Fibroblast of lung (primary cell): ENCODE data around the gene ZP3. TPM values are rescaled to one million over a fixed set of nuclear protein-coding genes. Genes with fewer than 3 reads are reported as not detected.

ENCODE experiments used
- DNase-seq, 2 donors: peaks; one replicate each; pipeline versions ENCODE4 v3.0.0 to v3.0.0-alpha.2; 2010; ENCODE audit warnings: low read depth in 2 of 2
- H2AFZ ChIP-seq: 2 replicates; pipeline ENCODE4 v1.5.1; 2012; ENCODE audit warnings: low read length, control low read depth, inconsistent platforms
- H3K27ac ChIP-seq: 2 replicates; pipeline ENCODE4 v1.5.1; 2011; ENCODE audit warnings: low read length, control low read depth; ENCODE audit not compliant: insufficient read depth
- H3K27me3 ChIP-seq: 2 replicates; pipeline ENCODE4 v1.5.1; 2011; ENCODE audit warnings: mild to moderate bottlenecking, low read length; ENCODE audit not compliant: control insufficient read depth, insufficient read depth
- H3K36me3 ChIP-seq: 2 replicates; pipeline ENCODE4 v1.5.1; 2011; ENCODE audit warnings: low read length; ENCODE audit not compliant: control insufficient read depth, insufficient read depth
- H3K4me1 ChIP-seq: 2 replicates; pipeline ENCODE4 v1.5.1; 2011; ENCODE audit warnings: low read length; ENCODE audit not compliant: control insufficient read depth, insufficient read depth; ENCODE audit errors: extremely low read depth
- H3K4me2 ChIP-seq: 2 replicates; pipeline ENCODE4 v1.5.1; 2011; ENCODE audit warnings: low read length, control low read depth; ENCODE audit not compliant: insufficient read depth; ENCODE audit errors: extremely low read depth
- H3K4me3 ChIP-seq, 4 experiments: fragments of 200-600 bp in 1 of 4; sonication (generic) in 1 of 4; replicated peaks in 1 of 4; 2 replicates each; pipeline ENCODE4 v1.5.1; 2011 to 2016; ENCODE audit warnings: low read length in 4 of 4, low read depth in 3 of 4, mild to moderate bottlenecking in 3 of 4, control low read depth in 2 of 4, inconsistent platforms in 1 of 4, mixed read lengths in 1 of 4; ENCODE audit not compliant: insufficient read depth in 1 of 4; ENCODE audit errors: control extremely low read depth in 1 of 4
- H3K79me2 ChIP-seq: 2 replicates; pipeline ENCODE4 v1.5.1; 2012; ENCODE audit warnings: mild to moderate bottlenecking, low read length, inconsistent platforms; ENCODE audit not compliant: control insufficient read depth, insufficient read depth
- H3K9ac ChIP-seq: 2 replicates; pipeline ENCODE4 v1.5.1; 2011; ENCODE audit warnings: mild to moderate bottlenecking, low read length, control low read depth; ENCODE audit not compliant: insufficient read depth
- H3K9me3 ChIP-seq: 2 replicates; pipeline ENCODE4 v1.5.1; 2012; ENCODE audit warnings: low read depth, low read length; ENCODE audit not compliant: control insufficient read depth, insufficient read depth
- H4K20me1 ChIP-seq: 2 replicates; pipeline ENCODE4 v1.5.1; 2011; ENCODE audit warnings: low read length; ENCODE audit not compliant: control insufficient read depth, insufficient read depth; ENCODE audit errors: extremely low read depth
- EZH2 ChIP-seq: IDR thresholded peaks from 2 replicates; pipeline ENCODE4 v1.5.1; 2012; ENCODE audit warnings: low read length, control low read depth, mild to moderate bottlenecking; ENCODE audit errors: missing control alignments
- polyA plus RNA-seq, 2 donors: library from polyadenylated mRNA; depleted of rRNA in 1 of 2; stranded (reverse) in 1 of 2; unstranded in 1 of 2; fragments of >200 nt; gene quantifications; 2 replicates each; pipeline ENCODE4 v1.2.1, GENCODE V29; 2011 to 2012; ENCODE audit warnings: missing spikeins in 1 of 2
- total RNA-seq: library from RNA; depleted of rRNA; stranded (reverse); fragments of >200 nt; gene quantifications from 2 replicates; pipeline ENCODE4 v1.2.1, GENCODE V29; 2014
- TF ChIP-seq, protein P1 (sequence below), 2 donors: IDR thresholded peaks in 1 of 2; conservative IDR thresholded peaks in 1 of 2; 1 replicate in 1 of 2; 2 replicates in 1 of 2; pipeline ENCODE4 v1.5.1; 2011 to 2012; ENCODE audit warnings: low read length in 2 of 2, control low read depth in 1 of 2, inconsistent platforms in 1 of 2, low read depth in 1 of 2, mild to moderate bottlenecking in 1 of 2

ZP3 gene
- total and polyA plus RNA-seq, 2 donors (not counting 1 experiment from before 2014, with no cell fraction given), result 1.4 to 2.6 TPM

DNA sequence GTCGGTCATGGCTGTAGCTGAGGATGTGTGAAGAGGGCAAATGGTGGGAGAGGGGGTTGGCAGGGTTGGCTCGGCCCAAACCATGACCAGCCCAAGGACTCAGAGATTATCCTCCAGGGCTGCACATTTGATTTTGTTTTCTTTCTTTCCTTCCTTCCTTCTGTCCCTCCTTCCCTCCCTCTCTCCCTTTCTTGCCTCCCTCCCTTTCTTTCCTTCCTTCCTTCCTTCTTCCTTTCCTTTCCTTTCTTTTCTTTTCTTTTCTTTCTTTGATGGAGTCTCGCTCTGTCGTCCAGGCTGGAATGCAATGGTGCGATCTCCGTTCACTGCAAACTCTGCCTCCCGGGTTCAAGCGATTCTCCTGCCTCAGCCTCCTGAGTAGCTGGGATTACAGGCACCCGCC is 19.0 kb upstream of the ZP3 start:
- Histone ChIP-seq H4K20me1 (no peaks in the 10 kb centered on the region), H3K27me3 (no peaks in the 10 kb centered on the region), H3K36me3 (no peaks in the 10 kb centered on the region), H3K4me3 (no peak overlapping the region), H3K79me2 (no peaks in the 10 kb centered on the region), H3K4me2 (no peak overlapping the region), H2AFZ (no peak overlapping the region), H3K27ac (no peak overlapping the region), H3K4me1 (no peaks in the 10 kb centered on the region), H3K9ac (no peak overlapping the region), H3K9me3 (no peaks in the 10 kb centered on the region)
- no peak for DNase-seq
- no peak for TF ChIP-seq EZH2
- TF ChIP-seq, protein P1, sequence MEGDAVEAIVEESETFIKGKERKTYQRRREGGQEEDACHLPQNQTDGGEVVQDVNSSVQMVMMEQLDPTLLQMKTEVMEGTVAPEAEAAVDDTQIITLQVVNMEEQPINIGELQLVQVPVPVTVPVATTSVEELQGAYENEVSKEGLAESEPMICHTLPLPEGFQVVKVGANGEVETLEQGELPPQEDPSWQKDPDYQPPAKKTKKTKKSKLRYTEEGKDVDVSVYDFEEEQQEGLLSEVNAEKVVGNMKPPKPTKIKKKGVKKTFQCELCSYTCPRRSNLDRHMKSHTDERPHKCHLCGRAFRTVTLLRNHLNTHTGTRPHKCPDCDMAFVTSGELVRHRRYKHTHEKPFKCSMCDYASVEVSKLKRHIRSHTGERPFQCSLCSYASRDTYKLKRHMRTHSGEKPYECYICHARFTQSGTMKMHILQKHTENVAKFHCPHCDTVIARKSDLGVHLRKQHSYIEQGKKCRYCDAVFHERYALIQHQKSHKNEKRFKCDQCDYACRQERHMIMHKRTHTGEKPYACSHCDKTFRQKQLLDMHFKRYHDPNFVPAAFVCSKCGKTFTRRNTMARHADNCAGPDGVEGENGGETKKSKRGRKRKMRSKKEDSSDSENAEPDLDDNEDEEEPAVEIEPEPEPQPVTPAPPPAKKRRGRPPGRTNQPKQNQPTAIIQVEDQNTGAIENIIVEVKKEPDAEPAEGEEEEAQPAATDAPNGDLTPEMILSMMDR (conservative IDR thresholded peaks at IDR 0.05 in 1 of 2, IDR thresholded peaks at IDR 0.05 in 1 of 2; ENCODE audit: low read depth in 1 of 2, low read length in 2 of 2), result no peak

DNA sequence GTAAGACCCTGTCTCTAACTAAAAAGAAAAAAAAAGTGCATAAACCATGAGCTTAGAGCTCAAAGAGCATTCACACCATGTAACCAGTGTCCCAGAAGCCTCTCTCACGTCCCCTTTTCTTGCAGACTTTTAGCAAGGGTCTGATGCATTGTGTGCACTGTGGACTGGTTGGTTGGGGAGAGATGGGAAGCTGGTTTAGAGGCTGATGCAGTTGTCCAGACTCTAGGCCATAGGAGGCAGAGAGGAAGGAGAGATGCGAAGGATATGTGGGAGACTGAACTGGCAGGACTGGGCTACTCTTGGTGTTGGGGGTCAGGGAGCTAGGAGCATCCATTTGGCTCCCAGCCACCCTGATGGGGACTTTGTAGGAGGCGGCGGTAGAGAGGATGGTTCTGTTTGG is 17.0 kb upstream of the ZP3 start:
- H2AFZ ChIP-seq, result no peak overlapping the region

DNA sequence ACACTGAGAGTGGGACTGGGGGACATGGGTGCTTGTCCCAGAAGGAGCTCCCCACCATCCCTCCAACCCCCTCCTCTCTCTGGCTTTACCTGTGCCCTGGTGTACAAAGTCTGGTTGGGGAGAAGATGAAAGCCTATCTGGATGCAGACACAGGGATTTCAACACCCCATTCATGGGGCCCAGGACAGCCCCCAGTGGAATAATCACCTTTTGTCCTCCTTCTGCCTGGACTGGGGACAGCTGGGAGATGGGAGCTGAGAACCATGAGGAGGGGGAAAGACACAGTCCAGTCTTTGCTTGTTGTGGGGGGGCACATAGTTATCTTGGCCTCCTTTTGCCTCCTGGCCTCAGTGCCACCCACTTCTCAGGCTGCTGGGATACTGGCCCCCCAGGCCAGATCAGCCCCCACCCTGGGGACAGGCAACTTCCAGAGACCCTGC is 16.6 kb upstream of the ZP3 start:
- Histone ChIP-seq H3K79me2 (no peaks in the 10 kb centered on the region), H3K36me3 (no peaks in the 10 kb centered on the region), H3K9me3 (no peaks in the 10 kb centered on the region), H3K27ac (no peak overlapping the region), H3K4me3 (no peak overlapping the region), H2AFZ (no peak overlapping the region), H4K20me1 (no peaks in the 10 kb centered on the region), H3K4me1 (no peaks in the 10 kb centered on the region), H3K4me2 (no peak overlapping the region), H3K9ac (no peak overlapping the region), H3K27me3 (peaks cover 2% of the 10 kb centered on the region)
- no peak for DNase-seq
- TF ChIP-seq, protein P1 (conservative IDR thresholded peaks at IDR 0.05 in 1 of 2, IDR thresholded peaks at IDR 0.05 in 1 of 2; ENCODE audit: low read depth in 1 of 2, low read length in 2 of 2), result no peak
- no peak for TF ChIP-seq EZH2

More for the DNA sequence above, 17.0 kb upstream of the ZP3 start:
- no peak overlapping the region for H3K4me3 ChIP-seq
- no peaks in the 10 kb centered on the region for H3K4me1 ChIP-seq
- H3K27ac ChIP-seq, result no peak overlapping the region
- peaks cover 2% of the 10 kb centered on the region for H3K27me3 ChIP-seq
- no peak for DNase-seq
- no peaks in the 10 kb centered on the region for H4K20me1 ChIP-seq
- no peak overlapping the region for H3K4me2 ChIP-seq
- H3K9me3 ChIP-seq, result no peaks in the 10 kb centered on the region
- H3K79me2 ChIP-seq, result no peaks in the 10 kb centered on the region
- H3K9ac ChIP-seq, result no peak overlapping the region
- TF ChIP-seq, protein P1 (conservative IDR thresholded peaks at IDR 0.05 in 1 of 2, IDR thresholded peaks at IDR 0.05 in 1 of 2; ENCODE audit: low read depth in 1 of 2, low read length in 2 of 2), result no peak
- no peaks in the 10 kb centered on the region for H3K36me3 ChIP-seq
